Measurements from ENCODE around the gene NXT1. TPM values are rescaled to one million over a fixed set of nuclear protein-coding genes. Genes with fewer than 3 reads are reported as not detected.
"Not testable (repeated sequence)": the region's sequence is repeated elsewhere in the genome, so short reads cannot be mapped to it uniquely, and the experiment has no call there.

Gene NXT1
- total RNA-seq, 2 experiments from 2014 or later, result 34.8 to 35.5 TPM

- Mint-ChIP-seq H3K4me1 (ENCODE audit: low read depth) (peaks cover 12% of the 10 kb centered on the region), H3K36me3 (ENCODE audit: low read depth) (no peaks in the 10 kb centered on the region), H3K27me3 (ENCODE audit: low read depth) (no peaks in the 10 kb centered on the region), H3K4me3 (no peak overlapping the region), H3K27ac (no peak overlapping the region), H3K9me3 (ENCODE audit: insufficient read depth) (no peaks in the 10 kb centered on the region)
- POLR2A ChIA-PET, result no interaction called here
- CTCF ChIA-PET, result no interaction called here
- ATAC-seq (no peak), DNase-seq (no peak)
These were observed 16.5 kb upstream of the NXT1 start for GRCh38 chr20:23334111-23334510.

DNA sequence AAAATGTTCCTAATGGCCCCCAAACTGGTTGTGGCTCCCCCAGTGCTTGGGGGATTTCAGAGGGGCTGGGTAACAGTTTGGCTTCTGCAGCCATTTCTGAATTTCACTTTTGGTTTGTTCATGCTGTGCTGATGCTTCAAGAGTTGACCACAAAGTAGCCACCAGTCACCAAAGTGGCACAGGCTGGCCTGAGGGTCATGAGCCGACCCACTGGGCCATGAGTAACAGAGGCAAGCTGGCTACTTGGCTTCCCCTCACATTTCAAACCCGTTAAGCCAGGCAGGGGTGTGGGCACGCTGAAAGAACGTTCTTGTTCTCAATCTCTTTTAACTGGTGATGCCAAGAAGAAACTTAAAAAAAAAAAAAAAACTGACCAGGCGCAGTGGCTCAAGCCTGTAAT is 15.1 kb upstream of the NXT1 start:
- POLR2A ChIA-PET, result no interaction called here
- Mint-ChIP-seq H3K27ac (no peak overlapping the region), H3K36me3 (ENCODE audit: low read depth) (no peaks in the 10 kb centered on the region), H3K27me3 (ENCODE audit: low read depth) (no peaks in the 10 kb centered on the region), H3K9me3 (ENCODE audit: insufficient read depth) (no peaks in the 10 kb centered on the region), H3K4me1 (ENCODE audit: low read depth) (peaks cover 12% of the 10 kb centered on the region), H3K4me3 (no peak overlapping the region)
- CTCF ChIA-PET, result interaction anchor here (1.3 kb wide), 1 partner anchor 15 kb away, joined by 3 read pairs; the partner anchor contains the start of gene NXT1
- ATAC-seq (no peak), DNase-seq (no peak)

GRCh38 chr20:23336476-23336875 is 14.1 kb upstream of the NXT1 start:
- CTCF ChIA-PET, result interaction anchor here (1.1 to 1.3 kb wide), 2 partner anchors 14 to 645 kb away, joined by 3 to 4 read pairs; partner anchors contain the start of gene NXT1
- POLR2A ChIA-PET, result interaction anchor here (1.0 kb wide), 1 partner anchor 13 kb away, joined by 3 read pairs; no protein-coding TSS in a partner anchor
- Mint-ChIP-seq H3K27me3 (ENCODE audit: low read depth) (no peaks in the 10 kb centered on the region), H3K36me3 (ENCODE audit: low read depth) (no peaks in the 10 kb centered on the region), H3K9me3 (ENCODE audit: insufficient read depth) (no peaks in the 10 kb centered on the region), H3K4me3 (no peak overlapping the region), H3K27ac (no peak overlapping the region), H3K4me1 (ENCODE audit: low read depth) (peaks cover 12% of the 10 kb centered on the region)
- DNase-seq, result no peak
- ATAC-seq, result no peak

GRCh38 chr20:23337312-23337711 is 13.3 kb upstream of the NXT1 start:
- Mint-ChIP-seq H3K9me3 (ENCODE audit: insufficient read depth) (no peaks in the 10 kb centered on the region), H3K36me3 (ENCODE audit: low read depth) (no peaks in the 10 kb centered on the region), H3K27ac (no peak overlapping the region), H3K4me3 (no peak overlapping the region), H3K27me3 (ENCODE audit: low read depth) (no peaks in the 10 kb centered on the region), H3K4me1 (ENCODE audit: low read depth) (peaks cover 12% of the 10 kb centered on the region)
- no peak for ATAC-seq
- no peak for DNase-seq
- CTCF ChIA-PET, result interaction anchor here (1.1 kb wide), 1 partner anchor 646 kb away, joined by 4 read pairs; no protein-coding TSS in a partner anchor
- POLR2A ChIA-PET, result interaction anchor here (1.0 kb wide), 1 partner anchor 12 kb away, joined by 3 read pairs; no protein-coding TSS in a partner anchor

DNA sequence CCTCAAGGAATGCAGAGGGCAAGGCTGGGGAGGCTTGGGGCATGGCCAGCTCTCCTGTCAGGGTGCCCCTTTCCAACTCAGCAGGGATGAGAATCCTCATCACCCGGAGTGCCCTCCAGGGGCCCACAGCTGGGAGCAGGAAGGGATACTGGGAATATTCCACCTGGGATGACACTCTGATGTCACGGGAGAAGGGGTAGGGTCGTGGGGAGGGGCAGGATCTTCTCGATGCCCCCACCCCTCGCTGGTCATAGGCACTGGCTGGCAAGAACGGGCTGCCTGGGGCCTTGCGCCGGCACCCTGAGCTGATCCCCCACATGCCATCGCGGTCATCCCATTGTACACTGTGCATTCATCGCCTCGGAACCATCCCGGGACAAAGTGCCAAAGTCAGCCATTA is 10.6 kb upstream of the NXT1 start:
- H3K9me3 Mint-ChIP-seq (ENCODE audit: insufficient read depth), result no peaks in the 10 kb centered on the region
- H3K27me3 Mint-ChIP-seq (ENCODE audit: low read depth), result no peaks in the 10 kb centered on the region
- no peak overlapping the region for H3K4me3 Mint-ChIP-seq
- H3K4me1 Mint-ChIP-seq (ENCODE audit: low read depth), result peaks cover 7% of the 10 kb centered on the region
- DNase-seq, result no peak
- no peak for ATAC-seq
- POLR2A ChIA-PET, result interaction anchor here (2.4 kb wide), 1 partner anchor 10 kb away, joined by 17 read pairs; the partner anchor contains the start of gene NXT1
- no peak overlapping the region for H3K27ac Mint-ChIP-seq
- no peaks in the 10 kb centered on the region for H3K36me3 Mint-ChIP-seq (ENCODE audit: low read depth)
- CTCF ChIA-PET, result interaction anchor here (0.9 to 3.5 kb wide), 9 partner anchors 10 to 1001 kb away, joined by 3 to 30 read pairs (median 4); partner anchors contain the start of genes CD93 and NXT1

DNA sequence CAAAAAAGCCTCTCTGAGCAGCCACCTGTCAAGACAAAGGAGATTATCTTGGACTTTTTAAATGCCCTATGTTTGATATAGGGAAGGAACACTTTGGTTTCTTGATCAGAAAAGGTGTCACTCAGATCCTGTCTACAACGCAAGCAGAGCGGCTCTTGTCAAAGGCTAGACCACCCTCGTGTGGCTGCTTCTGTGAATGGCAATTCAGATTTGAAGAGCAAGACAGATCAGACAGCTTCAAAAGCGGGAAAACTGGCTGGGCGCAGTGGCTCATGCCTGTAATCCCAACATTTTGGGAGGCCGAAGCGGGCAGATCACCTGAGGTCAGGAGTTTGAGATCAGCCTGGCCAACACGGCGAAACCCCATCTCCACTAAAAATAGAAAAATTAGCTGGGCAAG is 10.1 kb upstream of the NXT1 start:
- no peaks in the 10 kb centered on the region for H3K36me3 Mint-ChIP-seq (ENCODE audit: low read depth)
- no peak overlapping the region for H3K27ac Mint-ChIP-seq
- no peaks in the 10 kb centered on the region for H3K27me3 Mint-ChIP-seq (ENCODE audit: low read depth)
- POLR2A ChIA-PET, result interaction anchor here (2.4 kb wide), 1 partner anchor 10 kb away, joined by 17 read pairs; the partner anchor contains the start of gene NXT1
- ATAC-seq (no peak), DNase-seq (peak; percentile 59)
- H3K4me1 Mint-ChIP-seq (ENCODE audit: low read depth), result peaks cover 7% of the 10 kb centered on the region
- CTCF ChIA-PET, result interaction anchor here (0.7 to 3.5 kb wide), 12 partner anchors 10 to 1002 kb away, joined by 3 to 30 read pairs (median 4); partner anchors contain the start of genes CD93 and NXT1
- no peak overlapping the region for H3K4me3 Mint-ChIP-seq
- no peaks in the 10 kb centered on the region for H3K9me3 Mint-ChIP-seq (ENCODE audit: insufficient read depth)

DNA sequence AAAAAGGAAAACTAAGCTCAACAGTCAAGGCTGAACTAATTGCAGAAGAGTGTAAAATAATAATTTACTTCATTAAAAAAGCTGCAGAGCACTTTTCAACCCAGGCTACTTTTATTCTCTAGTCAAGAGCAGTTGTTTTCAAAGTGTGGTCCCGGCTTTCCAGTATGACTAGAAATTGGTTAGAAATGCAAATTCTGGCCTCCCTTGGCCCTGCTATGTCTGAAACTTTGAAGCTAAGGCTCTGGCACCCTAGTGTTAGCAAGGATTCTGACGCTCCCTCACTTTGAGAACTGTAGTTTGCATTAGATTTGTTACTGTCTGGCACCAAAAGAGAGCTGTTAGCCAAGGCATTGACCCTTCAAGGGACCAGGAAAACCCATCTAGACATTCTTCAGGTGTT is 9.5 kb upstream of the NXT1 start:
- POLR2A ChIA-PET, result interaction anchor here (2.4 kb wide), 1 partner anchor 9 kb away, joined by 17 read pairs; the partner anchor contains the start of gene NXT1

GRCh38 chr20:23343590-23343989 is 7.0 kb upstream of the NXT1 start:
- POLR2A ChIA-PET, result interaction anchor here (0.6 kb wide), 1 partner anchor 38 kb away, joined by 3 read pairs; no protein-coding TSS in a partner anchor
- no peak overlapping the region for H3K4me3 Mint-ChIP-seq
- H3K27me3 Mint-ChIP-seq (ENCODE audit: low read depth), result no peaks in the 10 kb centered on the region
- ATAC-seq (no peak), DNase-seq (no peak)
- H3K27ac Mint-ChIP-seq, result no peak overlapping the region
- CTCF ChIA-PET, result interaction anchor here (1.7 kb wide), 1 partner anchor 652 kb away, joined by 4 read pairs; no protein-coding TSS in a partner anchor
- H3K36me3 Mint-ChIP-seq (ENCODE audit: low read depth), result no peaks in the 10 kb centered on the region
- peaks cover 3% of the 10 kb centered on the region for H3K4me1 Mint-ChIP-seq (ENCODE audit: low read depth)
- H3K9me3 Mint-ChIP-seq (ENCODE audit: insufficient read depth), result no peaks in the 10 kb centered on the region

More for the DNA sequence above, 9.5 kb upstream of the NXT1 start:
- DNase-seq (no peak), ATAC-seq (no peak)
- peaks cover 7% of the 10 kb centered on the region for H3K4me1 Mint-ChIP-seq (ENCODE audit: low read depth)
- H3K27me3 Mint-ChIP-seq (ENCODE audit: low read depth), result no peaks in the 10 kb centered on the region
- no peaks in the 10 kb centered on the region for H3K9me3 Mint-ChIP-seq (ENCODE audit: insufficient read depth)
- no peak overlapping the region for H3K27ac Mint-ChIP-seq
- CTCF ChIA-PET, result interaction anchor here (0.7 to 3.5 kb wide), 10 partner anchors 9 to 1002 kb away, joined by 3 to 30 read pairs (median 4); partner anchors contain the start of genes CD93 and NXT1
- no peak overlapping the region for H3K4me3 Mint-ChIP-seq
- H3K36me3 Mint-ChIP-seq (ENCODE audit: low read depth), result no peaks in the 10 kb centered on the region

DNA sequence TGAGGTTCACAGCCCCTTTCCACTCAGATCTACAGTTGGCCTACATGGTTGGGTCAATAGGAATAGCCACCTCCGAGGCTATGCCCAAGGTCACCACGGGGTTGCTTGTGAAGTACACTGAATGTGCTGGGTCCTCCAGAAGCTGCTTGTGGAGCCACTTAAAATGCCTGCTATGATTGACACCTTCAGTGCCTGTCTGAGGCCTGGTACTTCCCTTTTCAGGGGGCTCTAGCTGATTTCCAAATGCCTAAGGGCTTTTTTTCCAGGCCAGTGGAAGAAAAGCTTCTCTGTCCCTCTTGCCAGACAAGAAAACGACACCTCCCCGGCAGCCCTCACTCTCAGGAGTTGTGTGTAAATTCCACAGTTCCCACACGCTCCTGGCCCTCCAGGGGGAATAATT is 6.3 kb upstream of the NXT1 start:
- DNase-seq (no peak), ATAC-seq (no peak)
- H3K27me3 Mint-ChIP-seq (ENCODE audit: low read depth), result no peaks in the 10 kb centered on the region
- ChIA-PET POLR2A (no interaction called here), CTCF (interaction anchor here (1.0 kb wide), 1 partner anchor 14 kb away, joined by 3 read pairs; no protein-coding TSS in a partner anchor)
- H3K4me3 Mint-ChIP-seq, result no peak overlapping the region
- no peak overlapping the region for H3K27ac Mint-ChIP-seq
- H3K36me3 Mint-ChIP-seq (ENCODE audit: low read depth), result no peaks in the 10 kb centered on the region
- no peaks in the 10 kb centered on the region for H3K9me3 Mint-ChIP-seq (ENCODE audit: insufficient read depth)
- peaks cover 9% of the 10 kb centered on the region for H3K4me1 Mint-ChIP-seq (ENCODE audit: low read depth)

- Mint-ChIP-seq H3K4me3 (no peak overlapping the region), H3K4me1 (ENCODE audit: low read depth) (peaks cover 17% of the 10 kb centered on the region), H3K27me3 (ENCODE audit: low read depth) (no peaks in the 10 kb centered on the region), H3K27ac (no peak overlapping the region), H3K9me3 (ENCODE audit: insufficient read depth) (no peaks in the 10 kb centered on the region), H3K36me3 (ENCODE audit: low read depth) (no peaks in the 10 kb centered on the region)
- ATAC-seq (no peak), DNase-seq (no peak)
- POLR2A ChIA-PET, result interaction anchor here (1.0 kb wide), 1 partner anchor 12 kb away, joined by 3 read pairs; no protein-coding TSS in a partner anchor
- CTCF ChIA-PET, result no interaction called here
These were observed 4.6 kb upstream of the NXT1 start for GRCh38 chr20:23346002-23346401.

DNA sequence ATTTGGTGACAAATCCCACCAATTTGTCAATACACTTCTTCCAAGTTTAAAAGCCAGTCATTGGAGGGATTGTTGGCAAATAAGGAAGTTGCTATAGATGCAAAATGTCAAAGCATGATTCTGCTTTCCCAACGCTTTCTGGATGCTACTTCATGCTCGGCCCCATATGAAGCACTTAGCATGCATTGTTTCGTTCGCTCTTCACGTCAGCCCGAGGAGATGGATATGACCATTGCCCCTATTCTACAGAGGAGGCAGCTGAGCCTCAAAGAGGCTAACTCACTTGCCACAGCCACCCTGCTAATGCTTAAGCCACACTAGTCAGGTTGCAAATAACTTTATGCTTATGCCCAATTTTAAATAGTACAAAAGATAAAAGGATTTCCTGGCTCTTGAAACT is 2.8 kb upstream of the NXT1 start:
- no peaks in the 10 kb centered on the region for H3K9me3 Mint-ChIP-seq (ENCODE audit: insufficient read depth)
- H3K27ac Mint-ChIP-seq, result peak overlapping the region; percentile 10
- no peak for DNase-seq
- H3K4me1 Mint-ChIP-seq (ENCODE audit: low read depth), result peaks cover 27% of the 10 kb centered on the region
- ChIA-PET POLR2A (no interaction called here), CTCF (interaction anchor here (1.4 kb wide), 1 partner anchor 656 kb away, joined by 3 read pairs; no protein-coding TSS in a partner anchor)
- ATAC-seq, result no peak
- H3K36me3 Mint-ChIP-seq (ENCODE audit: low read depth), result peaks cover 4% of the 10 kb centered on the region
- H3K4me3 Mint-ChIP-seq, result no peak overlapping the region
- no peaks in the 10 kb centered on the region for H3K27me3 Mint-ChIP-seq (ENCODE audit: low read depth)

GRCh38 chr20:23348510-23348909 is 2.1 kb upstream of the NXT1 start:
- H3K27me3 Mint-ChIP-seq (ENCODE audit: low read depth); POLR2A ChIA-PET; H3K9me3 Mint-ChIP-seq (ENCODE audit: insufficient read depth); DNase-seq; ATAC-seq; H3K36me3 Mint-ChIP-seq (ENCODE audit: low read depth): not testable (repeated sequence)
- Mint-ChIP-seq H3K4me3 (peak overlapping the region; percentile 34), H3K27ac (peak overlapping the region; percentile 34), H3K4me1 (ENCODE audit: low read depth) (peaks cover 29% of the 10 kb centered on the region)
- CTCF ChIA-PET, result interaction anchor here (1.2 to 3.3 kb wide), 9 partner anchors 10 to 657 kb away, joined by 3 to 64 read pairs (median 7); partner anchors contain the start of gene NAPB
